ENCODE measurements around the gene LSM4. TPM values are rescaled to one million over a fixed set of nuclear protein-coding genes. Genes with fewer than 3 reads are reported as not detected.

LSM4 gene
- total and polyA plus RNA-seq, 3 donors from 2014 or later = 196 to 241 (median 212) TPM

DNA sequence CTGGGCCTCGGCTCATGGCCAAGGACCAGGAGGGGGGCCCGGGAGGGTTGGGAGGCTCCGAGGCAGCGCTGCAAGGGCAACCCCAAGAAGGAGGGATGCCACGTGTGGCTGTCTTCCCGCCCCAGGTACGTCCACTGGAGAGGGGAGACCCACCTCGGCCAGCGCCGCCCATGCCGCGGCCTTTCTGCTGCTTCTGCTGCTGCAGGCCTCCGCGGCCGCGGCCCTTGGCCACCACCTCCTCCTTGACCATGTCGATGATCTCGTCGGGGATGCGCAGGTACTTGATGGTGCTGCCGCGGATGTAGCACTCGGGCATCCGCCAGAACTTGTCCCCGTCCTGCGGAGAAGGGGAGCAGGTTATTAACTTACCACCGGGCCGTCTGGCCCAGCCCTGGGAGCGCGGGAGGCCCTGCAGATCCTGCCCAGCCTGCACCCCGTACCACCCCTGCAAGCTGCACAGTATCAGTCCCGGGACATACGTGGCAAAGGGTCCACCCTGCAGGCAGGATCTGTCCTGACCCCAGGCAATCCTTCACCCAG lies 13.3 kb downstream of the LSM4 start:
- Histone ChIP-seq H3K27me3 (no peaks in the 10 kb centered on the region), H3K4me1 (peaks cover 28% of the 10 kb centered on the region), H3K36me3 (ENCODE audit: low read depth, missing control alignments) (no peaks in the 10 kb centered on the region), H3K4me3 (no peak overlapping the region), H3K27ac (no peak overlapping the region), H3K9me3 (no peaks in the 10 kb centered on the region)
- TF ChIP-seq POLR2A (IDR thresholded peaks at IDR 0.05) = no peak
- TF ChIP-seq, protein P1, sequence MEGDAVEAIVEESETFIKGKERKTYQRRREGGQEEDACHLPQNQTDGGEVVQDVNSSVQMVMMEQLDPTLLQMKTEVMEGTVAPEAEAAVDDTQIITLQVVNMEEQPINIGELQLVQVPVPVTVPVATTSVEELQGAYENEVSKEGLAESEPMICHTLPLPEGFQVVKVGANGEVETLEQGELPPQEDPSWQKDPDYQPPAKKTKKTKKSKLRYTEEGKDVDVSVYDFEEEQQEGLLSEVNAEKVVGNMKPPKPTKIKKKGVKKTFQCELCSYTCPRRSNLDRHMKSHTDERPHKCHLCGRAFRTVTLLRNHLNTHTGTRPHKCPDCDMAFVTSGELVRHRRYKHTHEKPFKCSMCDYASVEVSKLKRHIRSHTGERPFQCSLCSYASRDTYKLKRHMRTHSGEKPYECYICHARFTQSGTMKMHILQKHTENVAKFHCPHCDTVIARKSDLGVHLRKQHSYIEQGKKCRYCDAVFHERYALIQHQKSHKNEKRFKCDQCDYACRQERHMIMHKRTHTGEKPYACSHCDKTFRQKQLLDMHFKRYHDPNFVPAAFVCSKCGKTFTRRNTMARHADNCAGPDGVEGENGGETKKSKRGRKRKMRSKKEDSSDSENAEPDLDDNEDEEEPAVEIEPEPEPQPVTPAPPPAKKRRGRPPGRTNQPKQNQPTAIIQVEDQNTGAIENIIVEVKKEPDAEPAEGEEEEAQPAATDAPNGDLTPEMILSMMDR (IDR thresholded peaks at IDR 0.05) = no peak
- intact Hi-C loops (cut with DNase I; ENCODE audit: low total_unique reads) = no loop called here
- 90 to 92% methylated on average over 21 to 33 of the region's 33 CpGs for WGBS, 2 donors
- no peak for DNase-seq

GRCh38 chr19:18308948-18309325 lies 13.9 kb downstream of the LSM4 start:
- Histone ChIP-seq H3K27me3 (no peaks in the 10 kb centered on the region), H3K4me3 (no peak overlapping the region), H3K4me1 (peaks cover 31% of the 10 kb centered on the region), H3K36me3 (ENCODE audit: low read depth, missing control alignments) (no peaks in the 10 kb centered on the region), H3K27ac (peak overlapping the region in 1 of 2 donors; percentile 99), H3K9me3 (no peaks in the 10 kb centered on the region)
- 81% methylated on average over 7 of the region's 7 CpGs; no CpG with 5 or more reads in 1 of the 2 donors for WGBS, 2 donors
- no peak for TF ChIP-seq POLR2A (IDR thresholded peaks at IDR 0.05)
- TF ChIP-seq, protein P1 (IDR thresholded peaks at IDR 0.05) = no peak
- intact Hi-C loops (cut with DNase I; ENCODE audit: low total_unique reads) = no loop called here
- DNase-seq = no peak

GRCh38 chr19:18308051-18308947 lies 14.6 kb downstream of the LSM4 start:
- Histone ChIP-seq H3K4me3 (no peak overlapping the region), H3K27ac (peak overlapping the region; percentile 29 to 99), H3K36me3 (ENCODE audit: low read depth, missing control alignments) (no peaks in the 10 kb centered on the region), H3K27me3 (no peaks in the 10 kb centered on the region), H3K9me3 (no peaks in the 10 kb centered on the region), H3K4me1 (peaks cover 38% of the 10 kb centered on the region)
- intact Hi-C loops (cut with DNase I; ENCODE audit: low total_unique reads) = no loop called here
- WGBS, 2 donors = 64 to 80% methylated on average over 4 to 19 of the region's 20 CpGs
- DNase-seq = no peak
- TF ChIP-seq, protein P1 (IDR thresholded peaks at IDR 0.05) = no peak
- TF ChIP-seq POLR2A (IDR thresholded peaks at IDR 0.05) = no peak

- Histone ChIP-seq H3K4me3 (no peak overlapping the region), H3K9me3 (no peaks in the 10 kb centered on the region), H3K36me3 (ENCODE audit: low read depth, missing control alignments) (no peaks in the 10 kb centered on the region), H3K4me1 (peaks cover 45% of the 10 kb centered on the region), H3K27ac (peak overlapping the region; percentile 29 to 99), H3K27me3 (no peaks in the 10 kb centered on the region)
- intact Hi-C loops (cut with DNase I; ENCODE audit: low total_unique reads) = no loop called here
- no peak for DNase-seq
- whole genome bisulfite sequencing, 2 donors = 81 to 93% methylated on average over 13 to 19 of the region's 19 CpGs
- TF ChIP-seq, protein P1 (IDR thresholded peaks at IDR 0.05) = no peak
Measured at GRCh38 chr19:18307271-18307681, 15.6 kb downstream of the LSM4 start.
